Ectodermal cell (in vitro differentiated cells): ENCODE measurements around the gene SMARCAL1.

ENCODE experiments used
- H3K27ac ChIP-seq: 2 replicates; pipeline ENCODE4 v1.7.0; 2013; ENCODE audit warnings: mild to moderate bottlenecking, low read depth, low read length; ENCODE audit not compliant: insufficient read depth, poor library complexity, severe bottlenecking
- H3K27me3 ChIP-seq: 2 replicates; pipeline ENCODE4 v1.7.0; 2013; ENCODE audit warnings: mild to moderate bottlenecking, low read length; ENCODE audit not compliant: insufficient read depth, control insufficient read depth, poor library complexity, severe bottlenecking
- H3K36me3 ChIP-seq: one replicate; pipeline ENCODE4 v1.7.0; 2013; ENCODE audit warnings: low read length; ENCODE audit not compliant: control insufficient read depth, insufficient read depth
- H3K4me1 ChIP-seq: one replicate; pipeline ENCODE4 v1.7.0; 2013; ENCODE audit warnings: low read length; ENCODE audit not compliant: control insufficient read depth, insufficient read depth
- H3K4me3 ChIP-seq: 2 replicates; pipeline ENCODE4 v1.7.0; 2013; ENCODE audit warnings: low read depth, low read length, control low read depth; ENCODE audit not compliant: insufficient read depth
- H3K9me3 ChIP-seq: 2 replicates; pipeline ENCODE4 v1.7.0; 2013; ENCODE audit warnings: mild to moderate bottlenecking, low read length, moderate library complexity; ENCODE audit not compliant: control insufficient read depth
- WGBS, 2 experiments: methylation state at CpG; one replicate each; pipeline ENCODE4 v1.1.7; 2013; ENCODE audit warnings: missing lambda C conversion rate in 2 of 2; 5-methylcytosine and 5-hydroxymethylcytosine counted together

Gene SMARCAL1

GRCh38 chr2:216522892-216523502 lies 110.7 kb downstream of the SMARCAL1 start:
- Histone ChIP-seq H3K4me3 (no peak overlapping the region), H3K27ac (no peak overlapping the region), H3K36me3 (no peaks in the 10 kb centered on the region), H3K4me1 (peaks cover 12% of the 10 kb centered on the region), H3K27me3 (no peaks in the 10 kb centered on the region), H3K9me3 (no peaks in the 10 kb centered on the region)
- 96% methylated on average over 1 of the region's 1 CpG for WGBS, 2 experiments

- WGBS, 2 experiments = 95% methylated on average over 3 to 4 of the region's 4 CpGs
- no peaks in the 10 kb centered on the region for H3K36me3 ChIP-seq
- H3K9me3 ChIP-seq = no peaks in the 10 kb centered on the region
- no peaks in the 10 kb centered on the region for H3K27me3 ChIP-seq
- no peak overlapping the region for H3K27ac ChIP-seq
- no peaks in the 10 kb centered on the region for H3K4me1 ChIP-seq
- H3K4me3 ChIP-seq = no peak overlapping the region
Observed at GRCh38 chr2:216525972-216526371, 113.7 kb downstream of the SMARCAL1 start.

DNA sequence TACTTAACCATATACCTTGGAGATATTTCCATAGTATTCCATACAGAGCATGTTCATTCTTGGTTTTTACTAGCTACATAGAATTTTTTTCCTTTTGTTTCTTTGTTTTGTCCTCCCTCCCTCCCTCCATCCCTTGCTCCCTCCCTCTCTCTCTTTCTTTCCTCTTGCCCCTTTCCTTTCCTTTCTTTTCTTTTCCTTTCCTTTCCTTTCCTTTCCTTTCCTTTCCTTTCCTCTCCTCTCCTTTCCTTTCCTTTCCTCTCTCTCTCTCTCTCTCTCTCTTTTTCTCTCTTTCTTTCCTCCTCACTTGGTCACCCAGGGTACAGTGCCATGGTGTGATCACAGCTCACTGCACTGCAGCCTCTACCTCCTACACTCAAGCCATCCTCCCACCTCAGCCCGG lies 114.7 kb downstream of the SMARCAL1 start:
- 68 to 85% methylated on average over 1 of the region's 1 CpG for WGBS, 2 experiments
- no peak overlapping the region for H3K27ac ChIP-seq
- H3K4me3 ChIP-seq = no peak overlapping the region
- no peaks in the 10 kb centered on the region for H3K36me3 ChIP-seq
- H3K27me3 ChIP-seq = no peaks in the 10 kb centered on the region
- H3K4me1 ChIP-seq = peaks cover under 1% of the 10 kb centered on the region
- no peaks in the 10 kb centered on the region for H3K9me3 ChIP-seq

DNA sequence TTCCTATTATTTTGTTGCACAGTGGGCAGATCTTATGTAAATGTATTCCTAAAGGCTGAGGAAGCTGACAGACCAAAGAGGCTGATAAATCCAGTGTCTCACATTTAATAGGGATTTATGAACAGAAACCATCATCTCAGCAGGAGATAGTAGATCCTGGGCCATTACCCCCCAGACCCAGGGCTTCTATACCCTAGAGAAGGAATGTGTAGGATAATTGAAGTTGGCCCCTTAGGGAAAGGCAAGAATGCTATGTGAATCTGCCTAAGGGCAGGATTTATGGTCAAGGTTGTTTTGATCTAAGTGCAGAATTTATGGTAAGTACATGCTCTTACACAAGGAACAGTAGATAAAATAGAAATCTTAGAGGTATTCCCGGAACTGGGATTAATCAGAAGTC lies 115.3 kb downstream of the SMARCAL1 start:
- Histone ChIP-seq H3K36me3 (no peaks in the 10 kb centered on the region), H3K4me1 (peaks cover 7% of the 10 kb centered on the region), H3K9me3 (no peaks in the 10 kb centered on the region), H3K4me3 (no peak overlapping the region), H3K27me3 (no peaks in the 10 kb centered on the region), H3K27ac (no peak overlapping the region)
- 90 to 92% methylated on average over 1 of the region's 1 CpG for WGBS, 2 experiments

- Histone ChIP-seq H3K4me1 (peaks cover 25% of the 10 kb centered on the region), H3K36me3 (no peaks in the 10 kb centered on the region), H3K4me3 (no peak overlapping the region), H3K27me3 (no peaks in the 10 kb centered on the region), H3K9me3 (no peaks in the 10 kb centered on the region), H3K27ac (no peak overlapping the region)
- WGBS, 2 experiments = 89 to 92% methylated on average over 2 of the region's 2 CpGs
Observed at GRCh38 chr2:216532562-216532961, 120.3 kb downstream of the SMARCAL1 start.
